HL-60/S4 treated with phorbol 12-myristate 13-acetate at 8.2 ng/mL for 4 days and 3 days (cell line): ENCODE results near the gene NQO2.
"Not testable (repeated sequence)": the region's sequence is repeated elsewhere in the genome, so short reads cannot be mapped to it uniquely, and the experiment has no call there.

Experiments used
- in situ Hi-C: fragments of 300-500 bp; cut with MboI; formaldehyde crosslinking; loops from 2 replicates; pipeline ENCODE4 v1.15.0; 2022; ENCODE audit warnings: low sequenced_read_pairs

The NQO2 gene

GRCh38 chr6:2969549-2969948, 30.1 kb upstream of the NQO2 start:
- in situ Hi-C loops: no loop called here

GRCh38 chr6:2970034-2970685, 29.5 kb upstream of the NQO2 start:
- in situ Hi-C loops: no loop called here

GRCh38 chr6:2970753-2971419, 28.8 kb upstream of the NQO2 start:
- in situ Hi-C loops: no loop called here

GRCh38 chr6:2971420-2972218, 28.1 kb upstream of the NQO2 start, which contains the start of gene SERPINB6:
Gene SERPINB6 (minus strand): TSS chr6:2971567. CDS start chr6:2959332, 12,235 bp downstream.
- in situ Hi-C loops: no loop called here

DNA sequence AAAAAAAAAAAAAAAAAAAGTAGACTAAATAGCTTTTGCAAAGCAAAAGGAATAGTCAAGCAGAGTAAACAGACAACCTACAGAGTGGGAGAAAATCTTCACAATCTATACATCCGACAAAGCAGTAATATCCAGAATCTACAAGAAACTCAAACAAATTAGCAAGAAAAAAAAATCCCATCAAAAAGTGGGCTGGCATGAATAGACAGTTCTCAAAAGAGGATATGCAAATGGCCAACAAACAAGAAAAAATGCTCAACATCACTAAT, 27.5 kb upstream of the NQO2 start:
- in situ Hi-C loops: not testable (repeated sequence)

DNA sequence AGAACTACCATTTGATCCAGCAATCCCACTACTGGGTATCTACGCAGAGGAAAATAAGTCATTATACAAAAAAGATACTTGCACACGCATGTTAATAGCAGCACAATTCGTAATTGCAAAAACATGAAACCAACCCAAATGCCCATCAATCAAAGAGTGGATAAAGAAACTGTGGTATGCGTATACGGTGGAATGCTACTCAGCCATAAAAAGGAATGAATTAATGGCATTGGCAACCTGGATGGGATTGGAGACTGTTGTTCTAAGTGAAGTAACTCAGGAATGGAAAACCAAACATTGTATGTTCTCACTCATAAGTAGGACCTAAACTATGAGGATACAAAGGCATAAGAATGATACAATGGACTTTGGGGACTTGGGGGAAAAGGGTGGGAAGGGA, 27.0 kb upstream of the NQO2 start:
- in situ Hi-C loops: not testable (repeated sequence)

- in situ Hi-C loops: not testable (repeated sequence)
Observed at GRCh38 chr6:2973180-2973579, 26.5 kb upstream of the NQO2 start.

GRCh38 chr6:2973676-2974075, 26.0 kb upstream of the NQO2 start:
- in situ Hi-C loops: no loop called here

DNA sequence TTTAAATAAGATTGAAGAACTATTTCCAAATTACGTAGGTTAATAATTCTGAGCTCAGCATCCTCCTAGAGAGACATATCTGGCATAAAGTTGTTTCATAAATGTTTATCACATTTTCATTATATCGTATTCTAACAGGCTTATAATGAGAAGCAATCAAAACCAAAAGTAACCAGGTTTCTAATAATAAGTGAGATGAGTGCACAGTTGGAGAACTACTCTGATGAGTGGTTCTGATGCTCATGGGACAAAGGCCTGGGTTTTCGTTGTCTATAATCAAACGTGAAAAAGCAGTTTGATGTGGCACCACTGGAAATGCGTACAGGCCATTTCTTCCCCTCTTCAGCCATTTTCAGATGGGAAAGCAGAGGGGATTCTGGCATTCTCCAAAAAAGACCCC, 23.6 kb upstream of the NQO2 start:
- in situ Hi-C loops: no loop called here

DNA sequence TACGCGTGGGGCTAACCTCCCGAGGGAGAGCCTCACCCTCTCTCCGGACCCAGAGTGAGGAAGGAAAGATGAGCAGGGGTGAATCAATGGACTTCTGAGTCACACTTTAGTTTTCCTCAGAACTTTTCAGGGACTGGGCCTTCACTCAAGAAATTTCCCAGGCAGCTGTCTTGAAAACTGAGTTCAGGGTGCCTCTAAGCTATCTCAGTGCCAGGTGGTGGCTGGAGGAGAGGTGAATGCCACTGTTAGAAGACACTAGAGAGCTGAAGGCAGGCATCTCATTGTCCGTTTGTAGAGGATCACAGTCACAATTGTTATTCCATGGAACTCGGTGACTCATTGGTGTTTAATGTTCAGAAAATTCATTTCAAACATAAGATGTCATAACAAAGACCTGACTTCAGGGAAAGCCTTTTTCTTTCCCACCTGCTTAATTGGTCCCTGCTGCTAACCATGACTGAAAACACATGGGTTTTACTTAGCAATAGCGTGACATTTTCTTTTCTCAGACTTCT, 23.1 kb upstream of the NQO2 start:
- in situ Hi-C loops: no loop called here

GRCh38 chr6:2977290-2977689, 22.4 kb upstream of the NQO2 start:
- in situ Hi-C loops: no loop called here

DNA sequence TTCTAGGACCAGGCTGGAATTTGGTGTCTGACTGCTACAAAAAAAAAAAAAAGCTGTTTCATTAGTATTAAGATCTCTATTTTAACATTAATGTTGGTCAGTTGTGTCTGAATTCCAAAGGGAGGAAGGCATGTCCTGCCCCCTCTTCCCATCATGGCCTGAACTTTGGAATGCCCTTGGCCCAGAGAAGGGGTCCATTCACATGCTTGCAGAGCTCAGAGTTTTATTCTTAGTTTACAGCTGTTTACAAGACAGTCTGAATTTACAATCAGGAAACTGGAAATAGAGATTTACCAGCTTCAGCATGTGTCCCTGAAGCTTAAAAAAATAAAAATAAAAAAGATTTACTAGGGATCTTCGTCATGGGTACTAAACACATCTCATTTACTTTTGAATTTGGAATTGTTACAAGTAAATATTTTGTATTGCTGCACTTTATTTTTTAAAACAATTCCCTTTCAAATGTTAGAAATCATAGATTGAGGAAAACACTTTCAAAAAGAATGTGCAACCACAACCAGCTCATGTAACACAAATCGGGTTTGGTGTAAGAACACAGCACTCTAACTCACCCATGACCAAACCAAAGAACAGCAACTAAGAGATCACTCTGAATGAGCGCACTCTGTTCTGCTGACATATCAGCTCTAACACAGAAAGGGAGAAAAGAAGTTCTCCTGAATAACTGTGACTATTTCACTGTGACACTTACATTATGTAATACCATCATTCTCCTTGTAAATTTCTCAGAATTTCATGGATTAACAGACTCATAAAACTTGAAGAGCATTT, 21.7 kb upstream of the NQO2 start:
- in situ Hi-C loops: no loop called here

DNA sequence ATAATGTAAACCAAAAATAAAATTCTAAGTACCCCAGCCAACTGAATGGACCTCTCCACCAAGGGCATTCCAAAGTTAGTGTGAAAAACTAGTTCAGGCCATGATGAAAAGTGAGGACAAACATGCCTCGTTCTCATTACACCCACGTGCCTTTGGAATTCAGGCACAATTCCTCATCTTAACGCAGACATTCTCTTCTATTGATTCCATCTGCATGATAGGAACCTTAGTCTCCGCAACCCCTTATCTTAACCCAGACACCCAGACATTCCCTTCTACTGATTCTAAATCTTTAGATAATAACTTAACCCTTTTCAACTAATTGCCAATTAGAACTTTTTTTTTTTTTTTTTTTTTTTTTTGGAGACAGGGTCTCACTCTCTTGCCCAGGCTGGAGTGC, 20.8 kb upstream of the NQO2 start:
- in situ Hi-C loops: no loop called here

DNA sequence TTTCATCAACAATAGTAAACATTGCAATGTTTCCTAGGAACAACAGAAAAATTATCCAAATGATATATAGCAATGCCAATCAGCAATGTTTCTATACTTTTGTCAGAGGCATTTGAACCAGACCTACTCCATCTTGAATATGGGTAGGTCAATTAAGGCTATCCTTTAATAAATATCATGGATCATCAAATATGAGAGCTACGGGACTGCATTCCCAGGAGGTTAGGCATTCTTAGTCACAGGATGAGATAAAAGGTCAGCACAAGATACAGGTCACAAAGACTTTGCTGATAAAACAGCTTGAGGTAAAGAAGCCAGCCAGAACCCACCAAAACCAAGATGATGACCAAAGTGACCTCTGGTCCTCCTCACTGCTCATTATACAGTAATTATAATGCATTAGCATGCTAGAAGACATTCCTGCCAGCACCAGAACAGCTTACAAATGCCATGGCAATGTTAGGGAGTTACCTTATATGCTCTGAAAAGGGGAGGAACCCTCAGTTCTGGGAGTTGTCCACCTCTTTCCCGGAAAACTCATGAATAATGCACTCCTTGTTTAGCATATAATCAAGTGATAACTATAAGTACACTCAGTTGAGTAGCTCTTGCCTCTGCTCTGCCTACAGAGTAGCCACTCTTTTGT, 19.8 kb upstream of the NQO2 start:
- in situ Hi-C loops: no loop called here

DNA sequence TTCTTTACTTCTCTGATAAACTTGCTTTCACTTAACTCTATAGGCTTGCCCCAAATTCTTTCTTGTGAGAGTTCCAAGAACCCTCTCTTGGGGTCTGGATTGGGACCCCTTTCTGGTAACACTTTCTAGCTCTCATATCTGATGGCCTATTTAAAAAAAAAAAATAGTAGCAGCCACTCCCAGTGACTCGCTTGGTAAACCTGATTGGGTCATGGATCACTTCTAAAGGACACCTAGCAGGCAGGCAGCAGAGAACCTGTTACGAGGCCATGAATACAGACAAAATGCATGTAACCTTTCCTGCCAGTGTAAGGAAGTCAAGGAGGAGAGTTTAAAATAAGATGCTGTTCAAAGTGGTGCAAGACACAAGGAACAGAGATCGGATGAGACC, 19.2 kb upstream of the NQO2 start:
- in situ Hi-C loops: no loop called here

DNA sequence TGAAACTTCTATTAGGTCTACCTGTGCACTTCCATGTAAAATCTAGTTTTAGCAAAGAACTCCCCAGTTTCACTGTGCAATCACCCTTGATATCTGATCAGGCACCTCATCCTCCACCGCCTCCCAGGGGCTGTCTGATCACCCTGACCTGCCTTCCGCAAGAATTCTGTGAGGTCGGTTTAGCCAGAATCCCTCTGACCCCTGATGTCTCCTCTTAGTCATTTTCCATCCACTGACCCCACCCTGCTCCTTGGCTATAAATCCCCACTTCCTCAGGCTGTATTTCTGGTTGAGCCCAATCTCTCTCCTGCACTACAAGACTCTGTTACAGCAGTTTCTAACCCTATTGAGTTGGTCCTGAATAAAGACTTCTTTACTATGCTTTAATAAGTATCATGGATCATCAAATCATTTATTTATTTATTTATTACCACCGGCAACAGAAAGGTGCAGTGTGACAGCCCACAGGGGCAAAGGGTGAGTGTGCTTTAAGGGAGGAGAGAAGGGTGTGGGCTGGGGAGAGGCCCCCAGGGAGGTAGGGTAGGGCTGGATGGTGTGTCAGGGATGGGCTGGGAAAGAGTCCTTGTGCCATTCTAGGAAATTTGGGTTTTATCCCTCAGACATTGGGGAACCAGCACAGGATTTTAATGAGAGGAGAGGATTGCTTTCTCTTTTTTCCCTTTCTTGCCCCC, 17.1 kb upstream of the NQO2 start:
- in situ Hi-C loops: no loop called here

DNA sequence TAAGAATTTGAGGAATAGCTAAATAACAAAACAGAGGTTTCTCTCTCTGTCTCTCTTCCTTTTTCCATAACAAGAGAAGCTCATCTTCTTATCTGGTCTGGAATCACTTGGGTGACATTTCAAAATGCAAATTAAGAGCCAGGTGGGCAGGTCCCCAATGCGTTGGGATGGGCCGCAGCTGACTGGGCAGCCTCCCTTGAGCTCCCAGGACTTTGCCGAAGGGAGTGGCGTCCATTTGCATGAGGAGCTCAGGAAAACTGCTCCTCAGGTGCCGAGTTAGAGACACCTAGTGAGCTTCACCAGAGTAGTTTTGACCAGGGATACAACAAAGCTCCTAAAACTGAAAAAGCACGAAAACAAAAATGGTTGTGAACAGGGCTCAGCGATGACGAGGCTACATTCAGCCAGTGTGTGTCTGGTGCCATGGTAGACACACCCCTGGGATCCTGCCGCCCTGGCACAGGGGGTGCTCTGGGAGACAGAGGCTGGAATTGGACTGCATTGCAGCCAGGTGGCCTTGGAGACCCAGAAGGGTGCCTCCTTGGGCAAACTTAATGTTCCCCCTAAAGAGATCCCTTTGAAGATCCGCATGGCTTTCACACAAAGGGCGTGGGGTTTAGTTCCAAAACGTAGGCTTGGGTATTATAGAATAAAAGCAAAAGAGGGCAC, 14.8 kb upstream of the NQO2 start:
- in situ Hi-C loops: no loop called here

- in situ Hi-C loops: no loop called here
Observed at GRCh38 chr6:2986722-2987221, 12.9 kb upstream of the NQO2 start.

DNA sequence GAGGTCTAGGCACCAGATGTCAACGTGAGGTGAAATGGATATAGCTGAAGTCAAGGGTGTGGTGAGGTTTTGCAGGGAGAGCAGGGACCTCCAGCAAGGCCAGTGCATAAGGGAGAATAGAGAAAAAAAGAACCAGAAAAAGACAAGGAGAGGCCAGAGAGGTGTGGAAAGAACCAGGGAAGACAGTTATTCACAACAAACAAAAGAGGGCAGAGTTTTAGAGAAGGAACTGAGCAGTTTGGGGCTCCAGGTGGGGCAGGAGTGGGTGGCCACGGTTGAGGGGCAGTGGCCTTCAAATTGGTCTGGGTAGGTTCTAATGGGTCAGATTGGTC, 11.6 kb upstream of the NQO2 start:
- in situ Hi-C loops: no loop called here
